Loucy (cell line): ENCODE data around the gene LDHA.

Experiments used
- CTCF ChIP-seq: fragments of 200-600 bp; sonication (generic); conservative IDR thresholded peaks from 2 replicates; pipeline ENCODE4 v1.5.1; 2014; ENCODE audit warnings: mild to moderate bottlenecking, antibody characterized with exemption, low read length
- EZH2phosphoT487 ChIP-seq: fragments of 200-600 bp; IDR thresholded peaks from 2 replicates; pipeline ENCODE4 v1.6.1; 2018; ENCODE audit warnings: antibody characterized with exemption, mild to moderate bottlenecking, moderate library complexity, borderline replicate concordance

GRCh38 chr11:18368221-18368620 lies 26.1 kb upstream of the LDHA start:
- no peak for TF ChIP-seq CTCF
- TF ChIP-seq EZH2phosphoT487, result no peak
